Uterus (tissue), 2 donors: ENCODE results near the gene NR3C2.

ENCODE experiments used
- CTCF ChIP-seq, 4 experiments: fragments of 200-600 bp in 2 of 4; fragments of 450-650 bp in 2 of 4; sonication (generic) in 2 of 4; IDR thresholded peaks; one replicate each; pipeline ENCODE4 v1.5.1; 2016 to 2019; ENCODE audit warnings: antibody characterized with exemption in 4 of 4, mild to moderate bottlenecking in 2 of 4, moderate library complexity in 1 of 4
- POLR2A ChIP-seq, 2 donors: fragments of 450-650 bp; IDR thresholded peaks; one replicate each; pipeline ENCODE4 v1.6.1; 2016; ENCODE audit warnings: antibody characterized with exemption in 2 of 2, mild to moderate bottlenecking in 1 of 2, moderate library complexity in 1 of 2

GRCh38 chr4:148487181-148487580 lies 45.0 kb upstream of the NR3C2 start:
- TF ChIP-seq POLR2A (IDR thresholded peaks at IDR 0.05) = no peak
- no peak for TF ChIP-seq CTCF (IDR thresholded peaks at IDR 0.05)
